Activated CD4-positive, CD25-positive, alpha-beta regulatory T cell treated with anti-CD3 and anti-CD28 coated beads, Interleukin-2, amount 50 U/mL, for 72 hours (primary cell): ENCODE data around the gene B4GALT3.
A peak's percentile ranks its signal among the peaks of the same experiment; 100 is the strongest.

Experiments used
- DNase-seq: peaks from one replicate; pipeline ENCODE4 v3.0.0; 2021

The B4GALT3 gene

DNA sequence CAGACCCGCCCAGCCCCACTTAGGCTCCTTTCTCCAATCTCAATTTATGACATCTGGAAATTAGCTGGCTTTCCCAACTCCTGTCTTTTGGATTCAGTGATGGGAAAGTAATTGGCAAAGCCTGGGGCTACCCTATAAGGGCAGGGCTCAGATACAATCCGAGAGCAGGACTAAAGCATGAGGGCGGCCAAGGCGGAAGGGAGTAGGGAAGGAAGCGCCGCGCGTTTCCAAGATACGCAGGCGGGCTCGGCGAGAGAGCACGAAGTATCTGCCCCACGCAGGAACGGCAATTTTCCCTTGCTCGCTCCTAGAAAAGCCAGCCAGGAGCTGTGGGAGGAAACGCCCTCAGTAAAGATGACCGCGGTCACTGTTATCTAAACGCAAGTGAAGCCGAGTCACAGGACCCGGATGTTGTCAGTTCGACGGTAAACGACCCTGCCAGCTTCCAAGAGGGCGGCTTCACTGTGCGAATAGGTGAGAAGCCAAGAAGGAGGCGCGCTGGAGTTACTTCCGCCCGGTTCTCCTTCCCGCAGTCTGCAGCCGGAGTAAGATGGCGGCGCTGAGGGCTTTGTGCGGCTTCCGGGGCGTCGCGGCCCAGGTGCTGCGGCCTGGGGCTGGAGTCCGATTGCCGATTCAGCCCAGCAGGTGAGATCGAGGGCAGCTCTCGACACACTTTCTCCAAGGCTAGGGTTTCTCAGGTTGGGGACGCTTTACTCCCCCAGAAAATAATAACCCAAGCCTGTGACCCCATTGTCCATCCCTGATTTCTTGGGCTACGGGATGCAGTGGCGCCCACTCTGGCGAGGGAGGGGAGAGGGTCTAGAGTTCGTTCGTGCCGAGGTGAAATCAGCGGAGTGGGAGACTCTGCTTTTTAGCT, 24.8 kb upstream of the B4GALT3 start, which contains the start of gene NDUFS2:
Gene NDUFS2, plus strand, starts transcription at position 532 of the 877 bp plus-strand sequence. Its CDS starts 19 bp downstream, at position 551.
- peak; percentile 89 for DNase-seq

- no peak for DNase-seq
Measured at GRCh38 chr1:161200992-161201835, 23.9 kb upstream of the B4GALT3 start.

- DNase-seq = no peak
Measured at GRCh38 chr1:161200421-161200991, 23.2 kb upstream of the B4GALT3 start.

GRCh38 chr1:161199506-161200139, 22.3 kb upstream of the B4GALT3 start:
- no peak for DNase-seq

DNA sequence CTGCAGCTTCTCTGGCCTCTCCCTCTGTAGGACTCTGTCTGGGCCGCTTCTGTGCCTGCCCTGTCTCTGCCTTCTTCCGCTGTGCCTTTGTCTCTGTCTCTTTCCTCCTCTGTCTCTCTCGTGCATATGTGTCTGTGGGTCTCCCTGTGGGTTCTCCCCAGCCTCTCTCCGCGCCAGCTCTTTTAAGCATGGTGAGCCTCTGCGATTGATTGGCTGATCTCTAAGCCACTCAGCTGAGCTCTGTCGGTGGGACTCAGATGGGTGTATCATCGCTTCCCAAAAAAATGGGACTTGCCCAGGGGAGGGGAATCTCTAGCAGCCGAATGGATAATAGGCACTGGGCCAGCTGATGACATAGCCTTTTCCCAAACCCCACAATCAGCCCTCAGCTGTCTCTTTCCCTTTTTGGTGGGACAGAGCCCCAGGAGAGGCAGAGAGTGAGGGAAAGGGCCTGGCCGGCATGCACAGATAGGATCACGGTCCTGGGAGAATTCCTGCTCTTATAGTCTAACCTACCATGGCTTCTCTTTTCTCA, 21.7 kb upstream of the B4GALT3 start, which contains the start of gene ADAMTS4:
Gene ADAMTS4, minus strand, starts transcription at position 158 of the 535 bp plus-strand sequence. CDS start 427 bp downstream, outside the sequence.
- no peak for DNase-seq

DNA sequence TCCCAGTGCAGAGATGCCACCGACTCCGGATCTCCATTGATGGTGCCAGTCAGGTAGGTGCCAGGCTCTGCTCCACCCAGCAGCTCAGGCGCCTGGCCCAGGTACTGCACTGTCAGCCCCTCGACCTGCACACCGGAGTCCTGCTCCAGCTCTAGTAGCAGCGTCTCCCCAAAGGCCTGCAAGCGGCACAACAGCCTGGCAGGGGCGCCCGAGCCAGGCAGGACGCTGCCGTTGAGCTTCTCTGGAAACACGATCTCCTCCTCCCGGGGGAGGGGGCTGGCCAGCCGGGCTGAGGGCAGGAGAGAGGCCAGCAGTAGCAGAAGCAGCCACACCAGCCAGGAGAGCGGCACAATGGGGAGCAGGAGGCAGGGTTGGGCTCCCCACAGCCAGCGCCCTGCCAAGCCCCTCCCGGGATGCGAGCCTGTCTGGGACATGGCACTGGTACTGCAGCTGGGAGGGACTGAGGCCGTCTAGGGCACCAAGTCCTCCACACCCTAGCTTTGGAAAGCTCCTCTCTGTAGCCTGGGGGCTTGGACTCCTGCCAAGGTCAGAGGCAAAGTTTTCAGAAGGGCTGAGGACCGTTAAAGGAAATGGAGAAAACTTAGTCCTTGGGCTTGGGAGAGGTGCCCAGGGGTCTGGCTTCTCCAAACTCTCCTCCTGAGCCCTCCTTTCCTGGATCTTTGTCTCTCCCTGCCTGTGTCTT, 21.0 kb upstream of the B4GALT3 start:
- no peak for DNase-seq

DNA sequence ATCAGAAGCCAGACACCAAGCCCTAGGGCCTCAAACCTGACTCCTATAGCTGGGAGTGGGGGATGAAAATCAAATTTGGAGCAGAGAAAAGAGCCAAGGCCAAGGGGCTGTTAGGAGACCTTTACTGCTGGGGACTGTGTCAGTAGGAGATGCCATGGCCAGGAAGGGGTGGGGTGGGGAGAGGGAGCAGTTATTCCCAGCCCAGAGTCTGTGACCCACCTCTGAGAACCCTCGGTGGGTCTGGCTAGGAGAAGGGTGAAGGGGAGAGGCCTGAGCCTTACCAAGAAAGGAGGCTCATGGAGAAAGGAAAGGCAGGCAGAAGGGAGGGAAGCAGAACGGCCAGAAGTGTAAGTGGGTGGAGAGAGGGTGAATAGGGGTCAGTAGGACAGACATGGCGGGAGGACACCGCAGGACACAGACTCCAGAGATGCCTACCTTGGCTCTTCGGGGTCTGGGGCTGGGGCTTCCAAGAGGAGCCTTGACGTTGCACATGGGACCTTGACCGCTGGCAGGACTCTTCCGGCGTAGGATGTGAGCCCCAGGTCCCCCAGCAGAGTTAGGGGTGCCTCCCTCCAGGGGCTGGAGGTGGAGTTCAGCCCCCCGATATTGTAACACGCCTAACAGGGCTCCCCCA, 20.4 kb upstream of the B4GALT3 start:
- DNase-seq = no peak

GRCh38 chr1:161196521-161197451, 19.5 kb upstream of the B4GALT3 start:
- DNase-seq = no peak

- no peak for DNase-seq
Measured at GRCh38 chr1:161196111-161196510, 18.8 kb upstream of the B4GALT3 start.

GRCh38 chr1:161195171-161195570, 17.9 kb upstream of the B4GALT3 start:
- DNase-seq = no peak

GRCh38 chr1:161193561-161194235, 16.4 kb upstream of the B4GALT3 start:
- DNase-seq = no peak

GRCh38 chr1:161192476-161193465, 15.5 kb upstream of the B4GALT3 start:
- DNase-seq = peak; percentile 54

DNA sequence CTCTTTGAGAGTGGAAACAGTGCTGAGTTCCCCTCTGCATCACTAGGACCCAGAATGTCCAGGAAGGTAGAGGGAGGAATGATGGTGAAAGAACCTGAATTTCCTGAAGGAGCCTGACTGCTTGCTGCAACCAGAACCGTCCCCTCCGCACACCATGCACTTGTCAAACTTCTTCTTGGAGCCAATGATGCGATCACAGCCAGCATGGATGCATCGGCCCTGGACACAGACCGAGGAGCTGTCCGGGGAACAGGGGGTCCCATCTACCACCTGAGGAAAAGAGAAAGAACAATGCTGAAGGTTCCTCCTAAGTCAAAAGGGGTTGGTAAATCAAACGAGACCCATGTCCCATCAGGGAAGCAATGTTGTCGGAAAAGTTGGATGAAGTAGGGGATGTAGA, 14.7 kb upstream of the B4GALT3 start:
- DNase-seq = no peak

GRCh38 chr1:161190962-161191521, 13.7 kb upstream of the B4GALT3 start:
- no peak for DNase-seq

- DNase-seq = no peak
Measured at GRCh38 chr1:161189036-161189435, 11.7 kb upstream of the B4GALT3 start.

DNA sequence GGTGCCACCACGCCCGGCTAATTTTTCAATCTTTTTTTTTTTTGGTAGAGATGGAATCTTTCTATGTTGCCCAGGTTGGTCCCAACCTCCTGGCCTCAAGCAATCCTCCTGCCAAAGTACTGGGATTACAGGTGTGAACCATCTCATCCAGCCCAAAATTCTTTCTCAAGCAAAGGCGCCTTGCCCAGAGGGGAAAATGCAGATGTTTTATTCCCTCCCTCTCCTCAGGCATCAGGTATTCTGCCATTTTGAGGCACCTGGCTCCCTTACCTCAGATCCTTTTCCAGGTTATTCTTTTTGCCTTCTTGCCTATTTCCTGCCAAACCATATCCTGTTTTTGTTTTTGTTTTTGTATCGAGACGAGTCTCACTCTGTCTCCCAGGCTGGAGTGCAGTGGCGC, 11.1 kb upstream of the B4GALT3 start:
- DNase-seq = no peak

GRCh38 chr1:161187311-161187710, 10.0 kb upstream of the B4GALT3 start:
- DNase-seq = no peak
